Activated T-helper 9 cell treated with anti-CD3 and anti-CD28 coated beads, Interleukin-2, amount 50 U/mL, for 16 hours (primary cell): Measurements from ENCODE around the gene CABCOCO1.

Source experiments
- DNase-seq: peaks from one replicate; pipeline ENCODE4 v3.0.0-alpha.2; 2020; ENCODE audit warnings: low read depth

CABCOCO1 gene

DNA sequence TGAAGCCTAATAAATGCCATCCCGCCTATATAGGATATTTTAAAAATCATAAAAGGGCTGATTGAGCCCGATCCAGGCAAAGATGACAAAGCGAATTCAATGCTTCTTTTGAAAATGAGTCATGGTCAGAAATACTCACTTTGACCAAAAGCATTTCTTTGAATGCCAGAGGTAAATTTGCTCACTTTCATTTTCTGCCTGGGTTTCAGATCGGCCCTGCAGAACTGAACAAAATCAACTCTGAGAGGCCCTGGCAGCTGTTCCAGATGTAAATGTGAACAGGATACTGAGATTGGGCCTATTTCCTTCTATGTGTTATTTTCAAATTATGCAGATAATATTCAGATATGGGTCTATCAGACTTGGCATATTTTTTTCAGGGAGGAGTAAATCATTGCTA is 124.0 kb downstream of the CABCOCO1 start:
- DNase-seq = no peak

GRCh38 chr10:61787170-61787569 is 124.4 kb downstream of the CABCOCO1 start:
- no peak for DNase-seq

DNA sequence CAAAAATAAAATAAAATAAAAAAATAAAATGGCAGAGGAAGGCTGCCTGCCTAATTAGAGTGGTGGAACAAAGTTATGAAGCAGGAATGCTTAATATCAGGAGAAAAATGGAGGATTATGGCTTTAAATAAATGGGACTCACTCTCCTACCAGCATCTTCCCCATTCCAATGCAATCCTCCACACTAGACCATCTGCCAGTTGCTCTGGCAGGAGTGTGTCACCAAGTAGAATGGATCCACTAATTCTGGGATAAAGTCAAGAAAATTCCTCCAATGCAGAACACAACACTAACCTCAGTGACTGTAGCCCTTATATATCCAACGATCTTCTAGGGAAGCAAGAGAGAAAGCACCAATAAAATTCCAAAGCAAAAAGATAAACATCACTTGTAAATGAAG is 126.3 kb downstream of the CABCOCO1 start:
- DNase-seq = no peak

DNA sequence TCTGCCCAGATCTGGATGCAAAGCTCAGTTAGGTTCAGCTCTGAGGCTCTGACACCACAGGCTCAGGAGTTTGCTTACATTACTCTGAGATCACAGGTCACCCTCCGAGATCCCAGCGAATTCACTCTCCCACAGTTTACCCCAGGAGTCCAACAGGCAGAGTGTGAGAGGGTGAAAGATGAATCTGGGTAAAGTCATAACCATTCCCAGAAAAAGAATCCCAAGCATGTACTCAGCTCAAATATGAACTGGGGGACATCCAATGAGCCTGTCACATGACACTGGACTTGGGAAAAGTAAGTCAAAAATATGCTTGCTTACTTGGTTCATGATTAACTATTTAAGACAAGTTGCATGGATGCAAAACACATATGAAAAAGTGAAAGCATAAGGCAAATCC is 128.5 kb downstream of the CABCOCO1 start:
- no peak for DNase-seq

- no peak for DNase-seq
These were observed 129.5 kb downstream of the CABCOCO1 start for GRCh38 chr10:61792097-61792716.

DNA sequence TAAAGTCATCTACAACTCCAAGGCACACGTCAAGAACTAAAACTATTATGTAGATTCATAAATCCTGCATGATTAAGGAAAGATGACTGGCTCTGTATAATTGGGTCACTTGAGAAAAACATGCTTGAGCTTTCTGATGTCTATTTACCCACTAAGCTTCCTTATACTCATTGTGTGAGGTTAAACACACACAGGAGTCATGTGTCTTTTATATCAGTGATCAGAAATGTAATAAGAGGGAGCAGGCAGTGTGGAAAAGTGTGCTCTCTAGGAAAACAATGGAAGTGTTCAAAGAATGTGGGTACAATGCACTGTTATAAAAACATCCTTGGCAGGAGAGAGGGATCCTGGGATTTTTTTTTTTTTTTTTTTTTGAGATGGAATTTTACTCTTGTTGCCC is 130.2 kb downstream of the CABCOCO1 start:
- no peak for DNase-seq

DNA sequence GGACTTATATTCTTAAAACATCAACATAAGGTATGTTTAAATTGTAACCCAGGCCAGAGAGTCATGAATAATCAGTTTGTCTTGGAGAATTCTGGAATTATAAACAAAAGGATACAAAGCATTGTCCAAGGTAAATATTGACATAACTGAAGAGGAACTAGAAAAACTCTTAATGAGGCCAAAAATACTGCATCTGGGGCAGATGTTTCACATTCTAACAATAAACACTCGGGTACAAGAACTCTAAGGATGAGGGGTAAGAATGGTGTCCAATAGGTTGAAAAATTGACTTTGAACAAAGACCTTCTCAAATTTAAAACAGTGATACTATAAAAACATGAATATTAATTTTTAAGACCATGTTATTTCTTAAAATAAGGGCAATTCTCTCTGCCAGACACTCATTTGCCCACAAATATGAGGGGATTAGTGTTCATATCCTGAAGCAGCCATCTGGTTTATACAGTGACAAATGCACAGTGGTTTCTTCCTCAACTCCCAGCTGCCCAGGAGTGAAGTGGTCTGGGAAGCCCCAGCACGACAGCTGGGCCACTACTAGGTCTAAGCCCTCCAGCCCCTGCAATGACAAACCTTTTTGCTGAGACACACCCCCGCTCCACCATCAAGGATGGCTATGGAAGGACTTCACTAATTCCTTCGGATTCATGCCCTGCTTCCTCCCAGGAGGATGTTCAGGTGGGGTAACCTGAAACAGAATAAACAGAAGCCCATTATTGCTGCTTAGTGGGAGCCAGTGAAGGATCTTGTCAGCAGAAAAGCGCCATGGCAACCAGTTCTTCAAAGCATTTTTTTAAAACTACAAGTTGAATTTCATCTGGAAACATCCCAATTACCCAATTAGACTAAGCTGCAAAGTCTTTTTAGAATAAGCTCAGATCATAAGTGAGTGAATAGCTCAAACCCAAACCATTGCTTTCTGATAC is 131.3 kb downstream of the CABCOCO1 start:
- no peak for DNase-seq

GRCh38 chr10:61795147-61795546 is 132.4 kb downstream of the CABCOCO1 start:
- no peak for DNase-seq

GRCh38 chr10:61795551-61795950 is 132.8 kb downstream of the CABCOCO1 start:
- DNase-seq = no peak

DNA sequence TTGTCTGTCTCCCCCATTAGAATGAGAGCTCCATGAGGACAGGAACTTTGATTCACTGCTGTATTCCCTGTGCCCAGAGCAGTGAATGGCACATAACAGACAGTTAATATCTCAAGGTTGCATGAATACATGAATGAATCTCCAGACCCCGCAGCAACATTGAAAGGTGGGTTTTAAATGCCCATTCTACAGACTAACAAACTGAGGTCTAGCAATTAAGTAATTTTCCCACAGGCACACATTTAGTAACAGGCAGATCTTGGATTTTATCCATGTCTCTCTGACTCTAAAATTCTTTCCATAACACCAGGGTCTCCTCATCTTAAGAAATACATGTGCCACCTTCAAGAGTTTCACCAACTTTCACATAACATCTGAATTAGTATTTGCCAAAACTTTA is 134.1 kb downstream of the CABCOCO1 start:
- DNase-seq = no peak

- no peak for DNase-seq
These were observed 134.8 kb downstream of the CABCOCO1 start for GRCh38 chr10:61797304-61798153.

DNA sequence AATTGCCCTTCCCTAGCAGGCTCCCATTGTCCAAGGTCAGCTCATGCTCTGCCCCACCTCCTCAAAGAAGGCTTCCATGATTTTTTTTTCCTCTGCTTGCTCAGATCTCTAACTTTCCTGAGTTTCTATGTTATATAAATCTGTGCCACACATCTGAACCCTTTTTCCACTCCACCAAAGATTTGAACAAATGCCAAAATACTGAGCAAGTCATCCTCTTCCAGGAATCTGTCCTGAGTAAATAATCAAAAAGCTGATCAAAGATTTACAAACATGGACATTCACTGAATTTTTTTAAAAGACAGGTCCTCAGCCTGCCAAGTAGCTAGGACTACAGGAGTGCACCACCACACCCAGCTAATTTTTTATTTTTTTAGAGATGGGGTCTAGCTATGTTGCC is 136.0 kb downstream of the CABCOCO1 start:
- DNase-seq = no peak

DNA sequence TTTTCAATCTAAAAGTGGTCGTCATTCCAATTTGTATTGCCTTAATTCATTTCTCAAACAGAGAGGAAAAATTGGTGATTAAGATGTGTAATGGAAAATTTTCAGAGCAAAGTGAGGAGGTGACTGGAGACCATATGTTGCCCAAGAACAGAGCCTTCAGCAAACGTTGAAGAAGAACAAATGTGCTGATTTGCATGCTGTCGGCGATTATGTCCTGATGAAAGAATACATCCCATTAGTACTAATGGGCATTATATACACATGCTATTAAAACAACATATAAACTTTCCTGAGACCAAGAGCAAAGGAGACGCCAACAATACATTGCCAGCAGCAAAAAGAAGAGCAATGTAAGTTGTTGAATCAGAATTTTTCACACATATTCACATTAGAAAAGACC is 138.8 kb downstream of the CABCOCO1 start:
- no peak for DNase-seq

DNA sequence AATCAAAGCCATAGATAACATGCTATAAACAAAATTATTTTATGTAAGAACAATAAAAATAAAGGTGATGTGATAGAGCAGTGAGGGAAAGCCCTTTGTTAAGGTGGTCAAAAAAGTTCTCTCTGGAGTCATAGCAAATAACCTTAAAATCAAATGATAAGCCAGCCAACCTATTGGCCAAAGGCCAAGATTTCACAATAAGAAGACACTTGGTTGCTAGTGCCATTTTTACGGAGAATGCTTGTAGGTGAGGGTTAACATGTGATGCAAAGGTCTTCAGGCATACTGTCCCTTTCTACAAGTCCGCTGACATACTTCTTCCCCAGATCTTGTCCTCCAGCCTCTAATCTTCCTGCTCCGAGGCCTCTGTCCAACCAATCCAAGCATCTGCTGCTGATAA is 140.5 kb downstream of the CABCOCO1 start:
- DNase-seq = no peak

DNA sequence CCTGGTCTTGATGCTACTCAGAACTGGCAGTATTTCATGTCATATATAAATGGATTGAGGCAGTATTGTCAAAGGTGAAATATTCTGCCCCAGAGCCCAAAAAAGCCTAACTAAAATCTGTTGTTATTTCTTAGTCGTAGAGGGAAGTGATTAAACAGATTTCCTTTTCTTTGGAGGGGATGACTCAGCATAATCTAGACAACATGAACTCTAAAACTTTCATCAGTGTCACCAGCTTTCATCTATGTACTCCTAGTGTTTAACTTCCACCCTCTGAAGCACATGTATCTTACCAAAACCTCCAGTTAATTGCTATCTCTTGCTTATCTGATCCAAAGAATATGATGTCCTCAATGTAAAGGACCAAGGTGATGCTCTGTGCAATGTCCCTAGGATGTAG is 141.7 kb downstream of the CABCOCO1 start:
- DNase-seq = no peak

DNA sequence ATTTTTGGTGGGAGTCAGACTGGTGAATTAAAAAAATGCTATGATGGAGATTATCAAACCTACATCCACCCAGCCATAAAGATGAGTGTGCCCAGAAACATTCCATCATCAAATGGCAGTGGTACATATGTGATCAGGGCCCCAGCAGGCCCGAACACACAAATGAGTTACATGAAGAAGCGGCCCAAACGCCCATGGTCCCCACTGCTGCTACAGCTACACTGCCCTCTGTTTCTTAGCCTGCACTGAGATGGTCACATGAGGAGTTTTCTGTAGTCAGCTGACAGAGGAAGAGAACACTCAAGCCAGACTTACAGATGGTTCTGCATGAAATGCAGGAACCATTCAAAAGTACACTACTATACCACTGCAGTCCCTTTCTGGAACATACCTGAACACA is 142.4 kb downstream of the CABCOCO1 start:
- no peak for DNase-seq

GRCh38 chr10:61810263-61810662 is 147.5 kb downstream of the CABCOCO1 start:
- DNase-seq = no peak

GRCh38 chr10:61812052-61812721 is 149.5 kb downstream of the CABCOCO1 start:
- no peak for DNase-seq

DNA sequence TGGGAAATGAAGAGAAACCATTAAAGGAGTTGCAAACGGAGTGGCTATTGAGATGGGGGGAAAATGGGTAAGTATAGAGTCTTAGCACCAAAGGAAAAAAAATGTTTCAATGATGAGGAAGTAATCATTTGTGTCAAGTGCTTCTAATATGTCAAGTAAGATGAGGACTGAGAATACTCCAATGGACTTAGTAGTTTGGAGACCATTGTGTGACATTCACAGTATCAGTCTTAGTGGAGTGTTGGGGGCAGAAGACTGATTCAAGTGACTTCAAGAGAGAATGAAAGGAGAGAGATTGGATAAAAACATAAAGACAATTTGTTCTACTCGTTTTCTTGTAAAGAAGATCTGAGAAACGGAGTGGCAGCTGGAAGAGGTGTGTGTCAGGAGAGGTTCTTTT is 150.2 kb downstream of the CABCOCO1 start:
- no peak for DNase-seq

GRCh38 chr10:61814160-61814559 is 151.4 kb downstream of the CABCOCO1 start:
- no peak for DNase-seq

DNA sequence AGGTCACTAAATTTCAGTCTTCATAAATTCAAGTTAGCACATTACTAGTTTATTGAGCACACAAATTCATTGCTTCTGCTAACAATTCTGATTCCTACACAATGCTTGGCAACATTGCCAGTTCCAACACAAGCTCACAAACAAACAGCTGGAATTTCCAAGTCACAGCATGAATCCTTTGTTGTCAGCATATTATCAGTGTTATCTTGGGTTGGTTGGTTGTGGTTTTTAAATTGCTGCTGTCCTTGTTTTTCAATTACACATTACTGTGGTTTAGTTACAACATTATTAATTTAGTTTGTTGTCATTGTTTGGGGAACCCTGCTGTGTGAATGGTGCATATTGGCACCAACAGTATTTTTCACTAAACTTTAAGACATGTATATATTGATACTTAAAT is 152.8 kb downstream of the CABCOCO1 start:
- no peak for DNase-seq
